MCF 10A (cell line): ENCODE results near the gene SPATA13. TPM values are rescaled to one million over a fixed set of nuclear protein-coding genes. Genes with fewer than 3 reads are reported as not detected.

Source experiments
- BruUV-seq: library from RNA; stranded (reverse); fragments of 400-500 nt; replicated peaks from 2 replicates; lab custom pipeline; 2021; lab: Mats Ljungman, UMichigan
- CTCF ChIA-PET: fragments of 300-600 bp; sonication (Branson Sonifier 250); formaldehyde crosslinking; extraction: SDS; loops from one replicate; lab custom pipeline; 2021; ENCODE audit warnings: antibody characterized with exemption, inconsistent platforms; lab: Yijun Ruan, JAX
- POLR2A ChIA-PET: fragments of 300-600, 350-650 bp; sonication (Branson Sonifier 250); formaldehyde crosslinking; extraction: SDS; loops from one replicate; lab custom pipeline; 2020; ENCODE audit warnings: antibody characterized with exemption, inconsistent platforms; lab: Yijun Ruan, JAX
- DNase-seq: peaks from one replicate; pipeline ENCODE4 v3.0.0-alpha.2; 2018; ENCODE audit not compliant: unreplicated experiment
- H3K27ac Mint-ChIP-seq: one replicate; pipeline ENCODE4 v1.8.0; 2022; ENCODE audit warnings: mild to moderate bottlenecking, low read depth, mixed read lengths; ENCODE audit not compliant: unreplicated experiment
- H3K27me3 Mint-ChIP-seq: one replicate; pipeline ENCODE4 v1.8.0; 2022; ENCODE audit warnings: mixed read lengths; ENCODE audit not compliant: insufficient read depth, unreplicated experiment
- H3K36me3 Mint-ChIP-seq: one replicate; pipeline ENCODE4 v1.8.0; 2022; ENCODE audit warnings: mild to moderate bottlenecking, moderate library complexity, mixed read lengths; ENCODE audit not compliant: insufficient read depth, unreplicated experiment
- H3K4me1 Mint-ChIP-seq: one replicate; pipeline ENCODE4 v1.8.0; 2022; ENCODE audit warnings: mixed read lengths; ENCODE audit not compliant: insufficient read depth, unreplicated experiment
- H3K4me3 Mint-ChIP-seq: one replicate; pipeline ENCODE4 v1.8.0; 2022; ENCODE audit warnings: mild to moderate bottlenecking, moderate library complexity, mixed read lengths; ENCODE audit not compliant: unreplicated experiment
- H3K9me3 Mint-ChIP-seq: one replicate; pipeline ENCODE4 v1.8.0; 2022; ENCODE audit warnings: mixed read lengths; ENCODE audit not compliant: unreplicated experiment
- intact Hi-C: fragments of 100-400 bp; cut with micrococcal nuclease; formaldehyde crosslinking; loops from 2 replicates; pipeline ENCODE4 v1.14.1; 2022
- microRNA-seq: library from miRNA; unstranded; fragments of <30 nt; microRNA quantifications from one replicate; pipeline ENCODE4 v1.2.0, GENCODE V29; 2022
- total RNA-seq: library from RNA; stranded (reverse); gene quantifications from 2 replicates; pipeline ENCODE4 v1.2.3, GENCODE V29; 2022
- TF ChIP-seq, protein P1 (sequence below): fragments of 200-600 bp; IDR thresholded peaks from one replicate; pipeline ENCODE4 v1.8.0; 2022; ENCODE audit warnings: antibody characterized with exemption, mild to moderate bottlenecking; ENCODE audit not compliant: unreplicated experiment

SPATA13 gene
- total RNA-seq, 1 experiment from 2014 or later: 2.2 TPM

DNA sequence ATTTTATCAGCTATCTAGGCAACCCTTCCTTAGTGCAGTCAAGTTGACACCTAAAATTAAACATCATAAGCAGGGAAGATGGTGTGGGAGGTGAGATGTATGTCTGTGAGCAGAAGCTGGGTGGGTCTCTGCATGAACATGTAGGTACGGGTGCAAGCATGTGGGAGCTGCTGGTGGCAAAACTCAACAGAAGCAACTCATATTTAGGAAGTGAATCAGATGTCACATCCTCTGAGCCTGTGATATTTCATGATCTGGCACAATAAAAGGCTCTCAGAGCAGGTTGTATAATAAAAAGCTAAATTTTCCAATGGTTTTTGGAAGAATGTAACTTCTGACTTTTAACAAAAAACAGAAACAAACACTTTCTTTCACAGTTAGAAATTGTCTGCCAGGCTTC is 193.2 kb downstream of the SPATA13 start:
- H3K4me1 Mint-ChIP-seq: no peaks in the 10 kb centered on the region
- no peak for DNase-seq
- POLR2A ChIA-PET: no interaction called here
- intact Hi-C loops: no loop called here
- H3K9me3 Mint-ChIP-seq: no peaks in the 10 kb centered on the region
- H3K27ac Mint-ChIP-seq: no peak overlapping the region
- no TSS peak for BruUV-seq
- CTCF ChIA-PET: no interaction called here
- TF ChIP-seq, protein P1, sequence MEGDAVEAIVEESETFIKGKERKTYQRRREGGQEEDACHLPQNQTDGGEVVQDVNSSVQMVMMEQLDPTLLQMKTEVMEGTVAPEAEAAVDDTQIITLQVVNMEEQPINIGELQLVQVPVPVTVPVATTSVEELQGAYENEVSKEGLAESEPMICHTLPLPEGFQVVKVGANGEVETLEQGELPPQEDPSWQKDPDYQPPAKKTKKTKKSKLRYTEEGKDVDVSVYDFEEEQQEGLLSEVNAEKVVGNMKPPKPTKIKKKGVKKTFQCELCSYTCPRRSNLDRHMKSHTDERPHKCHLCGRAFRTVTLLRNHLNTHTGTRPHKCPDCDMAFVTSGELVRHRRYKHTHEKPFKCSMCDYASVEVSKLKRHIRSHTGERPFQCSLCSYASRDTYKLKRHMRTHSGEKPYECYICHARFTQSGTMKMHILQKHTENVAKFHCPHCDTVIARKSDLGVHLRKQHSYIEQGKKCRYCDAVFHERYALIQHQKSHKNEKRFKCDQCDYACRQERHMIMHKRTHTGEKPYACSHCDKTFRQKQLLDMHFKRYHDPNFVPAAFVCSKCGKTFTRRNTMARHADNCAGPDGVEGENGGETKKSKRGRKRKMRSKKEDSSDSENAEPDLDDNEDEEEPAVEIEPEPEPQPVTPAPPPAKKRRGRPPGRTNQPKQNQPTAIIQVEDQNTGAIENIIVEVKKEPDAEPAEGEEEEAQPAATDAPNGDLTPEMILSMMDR: no peak
- H3K4me3 Mint-ChIP-seq: no peak overlapping the region
- no peaks in the 10 kb centered on the region for H3K36me3 Mint-ChIP-seq
- no peaks in the 10 kb centered on the region for H3K27me3 Mint-ChIP-seq

DNA sequence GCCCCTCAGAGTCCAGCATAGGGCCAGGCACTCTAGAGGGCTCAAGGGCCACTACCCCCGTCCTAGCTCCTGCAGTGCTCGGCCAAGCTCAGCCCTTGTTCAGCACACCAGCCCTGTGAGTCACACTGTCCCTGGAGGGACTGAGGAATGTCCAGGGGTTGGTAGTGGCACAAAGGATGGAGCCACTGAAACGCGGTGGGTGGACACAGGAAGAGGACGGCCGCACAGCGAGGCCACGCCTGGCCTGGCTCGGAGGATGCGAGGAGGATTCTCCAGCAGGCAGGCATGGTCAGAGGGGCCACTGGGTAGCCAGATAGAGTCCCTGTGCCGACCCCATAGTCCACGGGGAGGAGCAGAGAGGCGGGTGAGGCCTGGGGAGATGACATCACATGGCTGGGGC is 194.6 kb downstream of the SPATA13 start:
- CTCF ChIA-PET: interaction anchor here (0.5 kb wide), 1 partner anchor 763 kb away, joined by 3 read pairs; no protein-coding TSS in a partner anchor
- intact Hi-C loops: no loop called here
- H3K4me1 Mint-ChIP-seq: no peaks in the 10 kb centered on the region
- TF ChIP-seq, protein P1: no peak
- no peaks in the 10 kb centered on the region for H3K9me3 Mint-ChIP-seq
- H3K27me3 Mint-ChIP-seq: no peaks in the 10 kb centered on the region
- BruUV-seq: no TSS peak
- H3K36me3 Mint-ChIP-seq: no peaks in the 10 kb centered on the region
- no peak overlapping the region for H3K4me3 Mint-ChIP-seq
- POLR2A ChIA-PET: no interaction called here
- DNase-seq: no peak
- no peak overlapping the region for H3K27ac Mint-ChIP-seq

DNA sequence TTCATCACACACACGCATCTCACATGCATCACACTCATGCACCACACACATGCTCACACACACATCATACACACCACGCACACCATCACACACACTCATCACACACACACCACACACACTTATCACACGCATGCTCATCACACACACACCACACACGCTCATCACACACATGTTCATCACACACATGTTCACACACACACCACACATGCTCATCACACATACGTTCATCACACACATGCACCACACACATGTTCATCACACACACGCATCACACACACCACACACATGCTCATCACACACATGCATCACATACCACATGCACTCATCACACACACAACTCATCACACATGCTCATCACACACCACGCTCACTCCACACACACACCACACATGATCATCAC is 195.8 kb downstream of the SPATA13 start:
- Mint-ChIP-seq H3K36me3 (no peaks in the 10 kb centered on the region), H3K27ac (no peak overlapping the region), H3K4me3 (no peak overlapping the region), H3K27me3 (no peaks in the 10 kb centered on the region), H3K9me3 (no peaks in the 10 kb centered on the region), H3K4me1 (no peaks in the 10 kb centered on the region)
- no TSS peak for BruUV-seq
- CTCF ChIA-PET: no interaction called here
- intact Hi-C loops: no loop called here
- POLR2A ChIA-PET: no interaction called here
- TF ChIP-seq, protein P1: no peak
- DNase-seq: no peak

Small RNAs within 50 kb of the gene (microRNA-seq; reads per million reads assigned to microRNA genes)
- gene MIR2276: not detected

Other genes starting within 250 kb of the SPATA13 start
- not detected in 2 replicates for gene C1QTNF9, start 148.9 kb downstream of the SPATA13 start, total RNA-seq